NCI-H1694 (cell line): ENCODE measurements around the gene LIPH.
"Not testable (repeated sequence)": the region's sequence is repeated elsewhere in the genome, so short reads cannot be mapped to it uniquely, and the experiment has no call there.

Source experiments
- DNase-seq: peaks from one replicate; lab custom pipeline; 2025; lab: John Stamatoyannopoulos, UW

LIPH gene

DNA sequence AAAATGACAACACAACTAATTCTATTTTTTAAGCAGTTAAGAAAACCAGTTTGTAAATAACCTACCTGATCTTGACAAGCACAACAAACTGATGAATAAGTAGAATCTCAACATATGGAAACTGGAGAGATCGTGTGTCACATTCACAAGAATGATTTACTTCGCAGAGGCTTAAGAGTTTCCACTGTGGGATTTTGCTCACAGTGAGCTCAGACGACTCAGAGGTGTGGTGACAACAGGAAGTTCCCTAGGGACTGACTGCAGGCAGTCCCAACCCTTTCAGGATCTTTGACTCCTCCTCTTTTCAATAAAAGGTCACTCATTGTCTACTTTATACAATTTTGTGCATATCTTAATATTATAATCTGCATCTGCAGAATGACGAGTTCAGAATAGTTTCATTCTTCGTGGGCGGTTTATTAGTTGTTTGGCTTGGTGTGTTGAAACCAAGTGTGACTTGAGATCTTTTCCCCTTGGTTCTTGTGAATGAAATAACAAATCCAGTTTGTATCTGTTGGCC is at the start of gene LIPH:
Gene LIPH, minus strand, starts transcription at position 231 of the 520 bp plus-strand sequence. Its CDS starts 117 bp downstream, at position 114.
- DNase-seq: no peak

DNA sequence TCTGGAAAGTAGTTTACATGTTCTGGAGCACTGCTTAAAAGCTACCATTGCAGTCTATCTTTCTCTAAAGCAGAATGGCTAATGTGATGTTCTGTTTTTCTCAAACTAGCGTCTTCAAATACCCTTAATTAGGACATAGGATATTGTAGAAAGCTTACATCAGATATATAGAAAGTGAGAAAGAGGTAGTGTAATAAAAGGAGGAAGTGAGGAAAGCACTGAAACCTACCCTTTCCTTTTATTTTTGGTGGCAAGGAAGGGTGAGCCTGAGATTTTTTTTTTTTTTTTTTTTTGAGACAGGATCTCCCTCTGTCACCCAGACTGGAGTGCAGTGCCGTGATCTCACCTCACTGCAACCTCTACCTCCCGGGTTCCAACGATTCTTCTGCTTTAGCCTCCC is 43.1 kb upstream of the LIPH start:
- DNase-seq: no peak

DNA sequence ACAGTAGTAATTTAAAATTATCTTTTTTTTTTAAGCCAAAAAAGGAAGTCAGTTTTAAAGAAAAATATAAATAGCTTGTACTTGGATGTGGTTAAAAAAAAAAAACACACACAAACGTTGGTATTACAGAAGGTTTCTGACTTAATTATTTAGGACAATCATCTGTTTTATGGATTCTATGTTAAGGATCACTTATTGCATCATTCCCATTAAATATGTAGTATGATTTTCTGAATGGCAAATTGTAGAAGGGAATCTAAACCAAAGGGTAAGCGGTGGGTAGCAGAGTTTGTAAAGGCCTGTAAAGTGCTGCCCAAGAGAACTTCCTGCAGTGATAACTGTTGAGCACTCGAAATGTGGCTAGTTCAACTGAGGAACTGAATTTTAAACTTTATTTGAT is 41.7 kb upstream of the LIPH start:
- DNase-seq: no peak

DNA sequence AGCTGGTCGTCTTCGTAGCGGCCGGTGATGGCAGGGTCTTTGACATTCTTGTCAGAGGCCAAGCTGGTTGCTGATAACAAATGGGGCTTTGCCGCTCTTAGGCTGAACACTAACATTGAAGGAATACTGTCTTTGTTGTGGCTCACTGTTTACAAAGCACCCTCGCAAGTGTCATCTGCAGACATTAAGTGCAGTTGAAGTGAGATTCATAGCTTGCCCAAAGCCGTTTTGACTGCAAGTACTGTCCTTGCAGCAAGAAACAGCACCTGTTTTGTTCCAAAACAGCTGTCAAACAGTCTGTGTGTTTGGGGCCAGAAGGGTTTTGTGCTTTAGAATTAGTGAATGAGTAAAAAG is 34.3 kb upstream of the LIPH start:
- DNase-seq: no peak

DNA sequence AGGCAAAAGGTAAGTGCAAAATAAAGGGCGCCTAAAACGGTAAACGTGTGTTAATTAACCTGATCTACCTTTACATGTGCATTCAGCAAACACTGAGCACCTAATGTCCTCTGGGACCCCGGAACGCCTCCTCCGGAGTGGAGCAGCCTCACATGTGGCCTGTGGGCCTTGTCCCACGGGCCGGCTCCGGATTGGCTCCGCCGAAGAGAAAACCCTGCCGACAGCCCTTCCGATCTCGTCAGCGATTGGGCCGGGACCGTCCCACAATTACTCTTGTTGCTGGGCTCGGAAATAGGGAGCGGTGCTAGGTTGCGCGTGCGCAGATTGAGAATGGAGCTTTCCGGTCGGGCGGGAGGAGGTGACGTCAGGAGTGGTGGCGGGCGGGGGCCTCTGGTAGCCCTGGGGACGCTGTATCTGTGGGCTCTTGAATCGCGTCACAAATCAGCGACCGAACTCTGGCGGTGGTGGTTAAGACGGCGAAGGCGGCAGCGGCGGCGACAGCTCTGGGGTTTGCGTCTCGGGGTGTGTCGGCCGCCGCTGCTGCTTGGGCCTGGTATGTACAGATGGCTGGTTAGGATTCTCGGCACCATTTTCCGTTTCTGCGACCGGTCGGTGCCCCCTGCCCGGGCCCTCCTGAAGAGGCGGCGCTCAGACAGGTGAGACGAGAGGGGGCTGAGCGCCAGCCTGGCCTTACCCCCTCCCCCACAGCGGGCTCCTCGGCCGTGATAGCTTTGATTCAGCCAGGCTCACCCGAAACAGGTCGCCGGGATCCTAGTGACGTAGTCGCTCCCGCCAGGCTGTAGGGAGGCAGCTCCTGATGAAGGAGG is 33.7 kb upstream of the LIPH start, which contains the start of gene SENP2:
Gene SENP2, plus strand, starts transcription at position 437 of the 827 bp plus-strand sequence. Its CDS starts 119 bp downstream, at position 556.
- peak; percentile 99 for DNase-seq

DNA sequence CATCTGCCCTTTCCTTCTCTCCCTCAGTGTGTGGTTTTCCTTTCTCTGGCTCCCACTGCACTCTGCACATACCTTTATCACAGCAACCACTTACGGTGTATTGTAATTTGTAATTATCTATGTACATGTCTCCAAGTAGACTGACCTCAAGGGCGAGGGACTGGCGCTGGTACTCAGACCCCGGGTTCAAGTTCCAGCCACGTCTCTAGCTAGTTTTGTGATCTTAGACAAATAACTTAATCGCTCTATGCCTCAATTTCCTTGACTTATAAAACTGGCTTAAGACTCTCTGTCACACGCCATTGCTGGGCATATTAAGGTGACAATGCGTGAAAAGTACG is 33.1 kb upstream of the LIPH start:
- DNase-seq: no peak

DNA sequence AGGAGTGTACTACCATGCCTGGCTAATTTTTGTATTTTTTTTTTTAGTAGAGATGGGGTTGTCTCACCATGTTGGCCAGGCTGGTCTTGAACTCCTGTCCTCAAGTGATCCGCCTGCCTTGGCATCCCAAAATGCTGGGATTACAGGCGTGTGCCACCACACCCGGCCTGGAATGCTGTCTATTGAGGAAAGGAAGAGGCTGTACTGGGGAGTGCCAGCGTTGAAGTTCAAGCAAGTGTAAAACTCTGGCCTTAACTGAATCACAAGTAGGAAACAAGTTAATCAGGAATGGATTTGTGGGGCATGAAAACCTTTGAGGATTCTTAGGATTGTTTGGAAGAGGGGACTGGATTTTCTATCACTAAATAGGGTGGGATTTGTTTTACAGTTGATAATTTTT is 32.3 kb upstream of the LIPH start:
- no peak for DNase-seq

DNA sequence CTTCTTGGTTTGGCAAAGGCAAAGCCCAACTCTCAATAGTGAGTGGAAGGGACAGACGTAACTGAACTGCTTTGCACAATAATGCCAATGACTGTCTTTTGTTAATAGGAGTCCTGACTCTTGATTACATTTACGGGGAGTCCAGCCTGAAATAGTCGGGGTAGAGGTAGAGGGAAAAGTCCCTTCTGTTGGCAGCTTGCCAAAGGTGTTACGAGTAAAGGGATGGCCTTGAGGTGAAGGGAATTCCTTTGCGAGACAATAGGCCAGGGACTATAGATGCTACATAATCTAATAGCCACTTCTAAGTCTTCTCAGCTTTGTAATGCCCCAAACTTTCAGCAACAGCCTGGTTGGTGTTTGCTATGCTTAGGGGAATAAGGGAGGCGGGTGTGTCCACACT is 31.5 kb upstream of the LIPH start:
- no peak for DNase-seq

DNA sequence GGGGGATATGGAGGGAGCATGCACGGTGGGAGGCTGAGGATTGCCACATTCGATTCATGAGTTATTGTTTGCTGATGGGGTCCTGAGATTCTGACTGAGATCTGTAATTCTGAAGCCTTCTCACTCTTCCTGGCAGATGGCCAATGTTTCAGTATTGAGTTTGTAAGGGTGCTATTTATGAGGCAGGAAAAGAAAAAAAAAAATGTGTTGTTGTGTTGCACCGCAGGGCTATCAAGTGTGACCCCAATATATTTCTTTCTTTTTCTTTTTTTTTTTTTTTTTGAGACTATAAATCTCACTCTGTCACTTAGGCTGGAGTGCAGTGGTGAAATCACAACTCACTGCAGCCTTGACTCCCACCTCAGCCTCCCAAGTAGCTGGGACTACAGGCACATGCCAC is 30.5 kb upstream of the LIPH start:
- DNase-seq: no peak

DNA sequence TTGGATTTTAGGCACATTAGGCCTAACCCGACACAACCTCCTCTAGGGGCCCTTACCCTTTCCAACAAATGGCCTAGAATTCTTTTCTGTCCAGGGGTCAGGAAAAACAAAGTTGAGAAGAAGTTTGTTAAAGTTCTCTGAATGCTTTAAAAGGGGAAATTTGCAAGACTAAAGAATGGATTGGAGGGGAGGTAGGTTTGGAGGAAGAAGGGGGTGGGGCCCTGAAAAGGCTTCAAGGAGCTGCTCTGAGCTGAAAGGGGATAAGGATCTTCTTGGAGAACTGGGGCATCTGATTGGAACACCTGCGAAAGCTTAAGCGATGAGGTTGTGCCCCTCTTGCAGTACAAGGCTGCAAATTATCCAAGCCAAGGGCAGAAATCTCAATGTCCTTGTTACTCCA is 29.8 kb upstream of the LIPH start:
- no peak for DNase-seq

DNA sequence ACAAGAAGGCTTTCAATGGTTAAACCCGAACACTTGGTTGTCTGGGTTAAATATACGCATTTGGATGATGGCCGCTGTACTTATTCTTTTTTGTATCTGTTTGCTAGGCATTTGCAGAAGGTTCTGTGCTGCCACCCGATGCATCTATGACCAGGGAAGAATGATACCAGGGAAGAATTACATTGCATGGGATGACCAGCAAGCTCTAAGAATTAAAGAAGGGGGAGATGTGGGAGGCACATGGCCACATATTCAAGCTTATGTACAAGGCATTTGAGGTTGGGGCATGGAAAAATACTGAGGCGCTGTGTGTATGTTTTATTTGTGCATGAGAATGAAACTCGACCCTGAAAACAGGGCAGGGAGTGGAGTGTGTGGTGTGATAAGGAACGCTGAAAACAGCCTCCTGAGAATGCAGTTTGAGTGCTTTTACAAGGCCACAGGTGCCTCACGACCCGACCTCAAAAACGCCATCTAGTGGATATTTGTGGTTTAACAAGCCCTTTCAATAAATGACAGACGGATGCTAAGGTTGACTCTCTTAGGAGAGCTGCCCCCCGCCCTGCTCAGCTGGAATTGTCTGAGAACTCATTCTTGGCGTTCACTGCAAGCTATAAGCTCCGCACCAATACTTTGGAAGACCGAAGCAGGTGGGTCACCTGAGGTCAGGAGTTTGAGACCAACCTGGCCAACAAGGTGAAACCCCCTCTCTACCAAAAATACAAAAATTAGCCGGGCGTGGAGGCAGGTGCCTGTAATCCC is 22.9 kb upstream of the LIPH start:
- DNase-seq: peak; percentile 82

DNA sequence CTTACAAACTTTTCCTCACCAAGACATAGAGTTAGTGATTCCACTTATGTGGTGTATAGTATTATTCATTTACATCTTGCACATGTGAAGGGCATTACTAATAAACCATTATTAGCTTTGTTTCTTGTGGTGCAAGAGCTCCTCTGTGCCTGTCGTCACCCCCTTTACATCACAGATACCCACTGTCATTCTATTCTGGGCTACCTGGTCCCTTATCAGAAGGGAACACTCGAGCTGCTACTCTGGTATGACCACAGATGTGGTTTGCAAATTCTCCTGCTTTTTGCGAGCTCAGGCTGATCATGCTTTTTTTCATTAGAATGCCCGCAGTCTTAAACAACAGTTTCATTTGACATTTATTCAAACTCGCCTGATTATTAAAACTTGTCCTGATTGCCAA is 19.8 kb upstream of the LIPH start:
- DNase-seq: no peak

DNA sequence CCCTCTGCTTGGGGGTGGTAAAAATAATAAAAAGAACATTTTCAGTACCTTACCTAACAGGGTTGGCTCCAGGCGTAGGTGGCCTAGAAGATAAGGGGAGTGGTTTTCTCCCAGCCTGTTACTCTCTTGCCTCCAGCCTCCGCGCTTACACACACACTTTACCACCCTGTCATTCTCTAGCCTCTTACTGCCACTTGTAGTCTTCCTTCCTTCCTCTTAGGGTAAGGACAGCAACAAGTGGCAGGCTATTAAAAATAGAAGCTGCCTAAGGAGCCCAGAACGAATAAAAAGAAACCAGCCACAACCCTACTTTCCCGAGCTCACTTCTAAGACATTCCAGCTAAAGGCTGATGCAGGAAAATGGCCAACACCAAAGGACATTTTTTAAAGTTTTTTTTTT is 9.6 kb upstream of the LIPH start:
- DNase-seq: no peak

DNA sequence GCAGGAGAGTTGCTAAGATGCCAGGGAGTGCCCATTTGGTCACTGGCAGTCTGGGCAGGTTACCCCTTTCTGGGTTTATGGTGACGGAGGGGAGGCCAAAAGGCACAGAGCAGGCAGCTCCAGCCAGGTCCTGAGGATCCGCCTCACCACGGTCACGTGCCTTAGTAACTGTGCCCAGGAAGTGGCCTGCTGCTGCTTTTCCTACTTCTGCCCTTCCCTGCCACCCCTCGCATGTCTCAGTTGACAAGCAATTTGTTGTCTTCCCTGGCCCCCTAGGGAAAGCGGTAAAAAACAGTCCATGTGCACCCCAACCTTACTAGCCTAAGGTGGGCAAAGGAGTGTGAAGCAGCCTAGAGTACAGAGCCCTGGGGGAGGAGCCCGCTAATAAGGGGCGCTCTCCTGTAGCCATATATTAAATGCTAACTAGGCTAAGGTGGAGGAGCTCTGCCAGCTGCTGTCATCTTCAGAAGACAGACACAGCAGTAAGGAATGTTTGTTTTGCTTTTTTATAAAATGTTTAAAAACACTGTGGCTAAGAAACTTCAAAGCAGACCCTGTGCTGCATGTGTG is 9.1 kb upstream of the LIPH start:
- DNase-seq: no peak

DNA sequence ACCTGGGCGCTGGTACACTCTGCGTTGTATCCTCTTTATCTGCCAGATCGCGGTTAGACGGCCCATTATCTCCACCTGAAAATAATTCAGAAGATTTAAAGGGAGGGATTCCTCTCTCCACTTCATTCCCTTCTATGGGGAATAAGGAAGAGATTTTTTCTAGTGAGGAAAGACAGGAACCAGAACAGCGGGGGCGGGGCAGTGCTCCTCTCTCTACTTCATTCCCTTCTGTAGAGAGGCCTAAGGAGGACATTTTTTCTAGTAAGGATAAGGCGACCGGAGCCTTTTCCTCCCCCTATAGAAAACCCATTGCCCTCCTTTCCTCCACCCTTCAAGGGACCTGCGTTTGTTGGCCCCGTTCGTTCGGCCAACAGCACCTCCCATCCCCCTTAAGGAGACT is 8.3 kb upstream of the LIPH start:
- DNase-seq: no peak

DNA sequence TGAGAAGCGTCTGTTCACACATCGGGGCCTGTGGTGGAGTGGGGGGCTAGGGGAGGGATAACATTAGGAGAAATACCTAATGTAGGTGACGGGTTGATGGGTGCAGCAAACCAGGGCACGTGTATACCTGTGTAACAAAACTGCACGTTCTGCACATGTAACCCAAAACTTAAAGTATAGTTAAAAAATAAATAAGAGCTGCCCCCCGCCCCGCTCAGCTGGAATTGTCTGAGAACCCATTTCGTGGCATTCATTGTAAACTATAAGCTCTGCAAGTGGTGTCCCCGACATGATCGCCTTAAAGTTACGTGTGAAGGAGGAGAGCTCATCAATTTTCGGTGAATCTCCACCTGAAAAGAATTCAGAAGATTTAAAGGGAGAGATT is 7.3 kb upstream of the LIPH start:
- DNase-seq: no peak

DNA sequence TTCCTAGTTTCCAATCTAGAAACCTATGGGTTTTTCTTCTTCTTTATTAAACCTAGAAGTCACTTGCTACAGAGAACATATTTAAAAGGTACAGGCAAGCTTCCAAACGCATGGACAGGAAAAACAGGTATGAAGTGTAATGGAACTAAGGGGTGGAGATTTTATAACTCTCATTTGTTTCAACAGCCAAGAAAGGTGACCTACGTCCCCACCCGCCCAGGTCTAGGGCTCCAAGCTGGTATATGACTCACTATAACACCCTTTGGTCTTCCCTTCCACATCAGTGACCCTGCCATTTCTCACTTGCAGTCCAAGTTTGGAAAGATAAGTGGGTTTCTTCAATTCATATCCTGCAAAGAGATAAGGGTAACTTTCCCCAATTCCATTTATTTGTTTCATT is 6.0 kb upstream of the LIPH start:
- no peak for DNase-seq

DNA sequence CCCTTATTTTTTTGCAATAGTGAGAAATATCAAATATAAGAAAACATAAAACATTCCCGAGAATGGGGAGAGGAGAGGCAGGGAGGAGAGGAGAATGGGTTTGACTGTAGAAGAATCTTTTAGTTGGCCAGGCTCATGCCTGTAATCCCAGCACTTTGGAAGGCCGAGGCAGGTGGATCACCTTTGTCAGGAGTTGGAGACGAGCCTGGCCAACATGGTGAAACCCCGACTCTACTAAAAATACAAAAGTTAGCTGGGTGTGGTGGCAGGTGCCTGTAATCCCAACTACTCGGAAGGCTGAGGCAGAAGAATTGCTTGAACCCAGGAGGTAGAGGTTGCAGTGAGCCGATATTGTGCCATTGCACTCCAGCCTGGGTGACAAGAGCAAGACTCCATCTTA is 4.3 kb upstream of the LIPH start:
- not testable (repeated sequence) for DNase-seq

DNA sequence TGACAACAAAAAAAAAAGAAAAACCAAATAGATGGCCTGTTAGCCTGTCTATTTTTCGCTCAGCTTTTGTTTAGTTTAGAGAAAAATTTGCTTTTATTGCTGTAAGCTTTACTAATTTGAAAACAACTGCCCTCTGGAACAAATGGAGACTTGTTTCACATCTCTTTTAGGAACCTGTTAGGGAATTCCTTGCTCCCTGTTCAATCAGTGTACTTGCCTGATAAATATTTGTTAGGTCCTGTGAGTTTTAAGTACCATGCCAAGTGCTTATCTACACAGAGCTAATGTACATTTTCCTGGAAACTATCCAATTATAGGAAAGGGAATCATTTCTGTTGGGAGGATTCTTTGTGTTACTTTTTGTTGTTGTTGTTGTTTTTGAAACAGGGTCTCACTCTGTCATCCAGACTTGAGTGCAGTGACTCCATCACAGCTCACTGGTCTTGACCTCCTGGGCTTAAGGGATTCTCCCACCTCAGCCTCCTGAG is 3.5 kb upstream of the LIPH start:
- no peak for DNase-seq

DNA sequence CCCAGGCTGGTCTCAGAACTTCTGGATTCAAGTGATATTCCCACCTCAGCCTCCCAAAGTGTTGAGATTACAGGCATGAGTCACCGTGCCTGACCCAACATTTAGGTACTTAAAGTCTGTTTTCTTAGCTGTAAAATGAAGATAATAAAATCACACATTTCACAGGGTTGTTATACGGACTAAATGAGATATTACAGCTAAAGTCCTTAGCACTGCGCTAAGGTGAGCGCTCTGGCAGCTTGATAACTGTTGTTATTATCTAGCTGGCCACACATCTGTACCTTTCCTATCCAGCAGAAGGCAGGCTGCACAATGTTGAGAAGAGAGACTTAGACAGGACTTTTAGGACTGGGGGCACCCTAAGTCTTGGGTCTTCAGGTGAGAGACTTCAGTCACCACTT is 2.7 kb upstream of the LIPH start:
- no peak for DNase-seq

DNA sequence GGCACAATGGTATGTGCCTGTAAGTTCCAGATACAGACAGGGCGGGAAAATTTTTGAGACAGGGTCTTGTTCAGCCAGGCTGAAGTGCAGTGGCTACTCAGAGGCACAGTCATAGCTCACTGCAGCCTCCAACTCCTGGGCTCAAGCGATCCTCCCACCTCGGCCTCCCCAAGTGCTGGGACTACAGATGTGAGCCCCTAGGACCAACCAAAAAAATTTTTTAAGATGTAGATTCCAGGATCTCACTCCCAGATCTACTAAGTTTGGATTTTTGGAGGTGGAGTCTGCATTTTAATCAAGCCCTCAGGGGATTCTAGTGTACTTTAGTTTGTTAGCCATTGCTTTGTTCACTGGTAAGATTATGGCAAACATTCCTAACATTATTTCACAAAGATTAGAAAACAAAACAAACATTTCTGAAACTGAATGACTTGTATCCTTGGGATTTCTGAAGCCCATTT is 2.7 kb downstream of the LIPH start:
- DNase-seq: no peak

DNA sequence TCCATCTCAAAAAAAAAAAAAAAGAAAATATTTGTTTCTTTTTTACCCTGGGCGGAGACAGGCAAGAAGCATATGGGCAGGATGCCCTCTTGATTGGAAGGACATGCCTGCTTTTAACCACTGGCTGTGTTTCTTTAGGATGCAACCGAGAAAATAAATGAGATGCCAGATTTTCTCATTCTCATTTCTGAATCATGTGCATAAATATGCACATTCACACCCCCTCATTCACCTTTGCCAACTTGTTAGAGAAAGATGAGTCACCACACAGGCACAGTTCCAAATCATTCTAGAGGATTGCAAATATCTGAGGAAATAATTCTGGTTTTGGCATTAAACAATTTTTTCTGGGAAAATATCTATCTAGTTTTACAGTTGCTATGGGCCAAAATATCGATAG is 3.3 kb downstream of the LIPH start:
- DNase-seq: peak; percentile 13

DNA sequence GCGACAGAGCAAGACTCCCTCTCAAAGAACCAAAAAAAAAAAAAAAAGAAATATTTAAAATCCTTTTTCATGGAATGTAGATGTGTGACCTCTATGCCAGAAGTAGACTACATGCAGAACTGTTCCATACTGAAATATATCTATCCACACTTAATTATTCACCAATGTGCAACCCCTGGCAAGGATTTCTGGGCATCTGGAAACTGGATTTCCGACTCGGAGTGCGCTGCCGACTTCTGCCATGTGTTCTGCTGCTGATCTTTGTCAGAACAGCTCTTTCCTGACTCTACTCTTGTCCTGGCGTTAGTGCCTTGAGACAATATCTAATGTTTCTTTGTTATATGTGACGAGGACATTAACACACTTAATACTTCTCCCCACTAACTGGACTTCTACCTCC is 11.7 kb downstream of the LIPH start:
- no peak for DNase-seq
